GM10266 (cell line): ENCODE data around the gene PBX3.

Source experiments
- DNase-seq: peaks from one replicate; pipeline ENCODE4 v3.0.0; 2012; ENCODE audit errors: extremely low spot score
- TF ChIP-seq, protein P1 (sequence below): IDR thresholded peaks from 2 replicates; pipeline ENCODE4 v1.5.1; 2012; ENCODE audit warnings: mild to moderate bottlenecking, low read depth; ENCODE audit not compliant: control insufficient read depth, insufficient read depth; ENCODE audit errors: missing control alignments

PBX3 gene

DNA sequence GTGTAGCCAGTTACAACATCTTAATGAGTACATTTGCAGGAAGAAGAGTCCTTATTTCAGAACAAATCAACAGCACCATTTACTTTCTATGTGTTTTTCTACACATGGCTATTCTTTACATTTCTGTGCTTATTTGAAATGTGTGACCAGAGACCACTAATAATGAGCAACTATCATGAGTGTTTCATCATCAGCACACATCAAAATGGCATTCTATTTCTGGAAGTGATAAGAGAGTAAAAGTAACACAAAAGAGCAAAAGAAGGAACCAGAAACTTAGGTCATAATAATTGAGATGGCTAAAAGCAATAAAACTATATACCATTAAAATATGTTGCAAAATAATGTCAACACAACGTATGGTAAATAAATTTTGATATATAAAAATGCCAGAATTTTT lies 159.7 kb downstream of the PBX3 start:
- TF ChIP-seq, protein P1, sequence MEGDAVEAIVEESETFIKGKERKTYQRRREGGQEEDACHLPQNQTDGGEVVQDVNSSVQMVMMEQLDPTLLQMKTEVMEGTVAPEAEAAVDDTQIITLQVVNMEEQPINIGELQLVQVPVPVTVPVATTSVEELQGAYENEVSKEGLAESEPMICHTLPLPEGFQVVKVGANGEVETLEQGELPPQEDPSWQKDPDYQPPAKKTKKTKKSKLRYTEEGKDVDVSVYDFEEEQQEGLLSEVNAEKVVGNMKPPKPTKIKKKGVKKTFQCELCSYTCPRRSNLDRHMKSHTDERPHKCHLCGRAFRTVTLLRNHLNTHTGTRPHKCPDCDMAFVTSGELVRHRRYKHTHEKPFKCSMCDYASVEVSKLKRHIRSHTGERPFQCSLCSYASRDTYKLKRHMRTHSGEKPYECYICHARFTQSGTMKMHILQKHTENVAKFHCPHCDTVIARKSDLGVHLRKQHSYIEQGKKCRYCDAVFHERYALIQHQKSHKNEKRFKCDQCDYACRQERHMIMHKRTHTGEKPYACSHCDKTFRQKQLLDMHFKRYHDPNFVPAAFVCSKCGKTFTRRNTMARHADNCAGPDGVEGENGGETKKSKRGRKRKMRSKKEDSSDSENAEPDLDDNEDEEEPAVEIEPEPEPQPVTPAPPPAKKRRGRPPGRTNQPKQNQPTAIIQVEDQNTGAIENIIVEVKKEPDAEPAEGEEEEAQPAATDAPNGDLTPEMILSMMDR, result no peak
- no peak for DNase-seq

DNA sequence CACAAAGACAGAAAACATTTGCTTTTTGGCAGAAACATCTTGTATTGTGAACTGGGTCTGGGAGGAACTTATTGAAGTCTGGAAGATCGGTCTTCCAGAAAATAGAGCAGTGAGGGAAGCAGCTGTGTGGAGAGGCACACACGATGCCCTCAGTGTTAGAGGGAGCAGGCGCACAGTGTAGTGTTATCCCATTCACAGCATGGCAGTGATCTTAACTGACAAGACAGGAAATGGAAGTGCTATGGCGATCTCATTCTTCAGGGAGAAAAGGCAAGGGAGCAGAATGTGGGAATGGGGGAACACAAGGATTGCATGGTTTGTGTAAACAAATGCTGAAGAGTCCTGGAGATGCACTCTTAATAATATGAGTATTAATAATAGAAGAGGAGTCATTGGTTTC lies 161.0 kb downstream of the PBX3 start:
- no peak for DNase-seq
- TF ChIP-seq, protein P1, result no peak

DNA sequence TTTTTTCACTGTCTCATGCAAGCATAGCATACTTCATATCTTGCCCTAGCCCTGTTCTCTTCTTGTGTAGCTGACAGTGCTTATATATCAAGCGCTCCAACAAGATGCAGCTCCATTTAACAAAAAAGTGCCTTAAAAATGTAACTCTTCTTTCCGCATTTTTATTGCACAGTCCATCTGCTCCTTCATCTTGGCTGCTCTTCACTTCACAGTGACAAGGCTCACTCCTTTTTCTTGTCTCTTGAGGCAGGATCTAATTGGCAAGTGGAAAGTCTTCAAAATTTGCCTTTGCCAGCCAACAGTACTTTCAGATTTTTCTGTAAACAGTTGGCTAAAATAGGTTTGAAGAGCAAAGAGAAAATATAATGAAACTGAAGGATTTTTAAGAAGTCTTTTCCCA lies 161.8 kb downstream of the PBX3 start:
- TF ChIP-seq, protein P1, result no peak

DNA sequence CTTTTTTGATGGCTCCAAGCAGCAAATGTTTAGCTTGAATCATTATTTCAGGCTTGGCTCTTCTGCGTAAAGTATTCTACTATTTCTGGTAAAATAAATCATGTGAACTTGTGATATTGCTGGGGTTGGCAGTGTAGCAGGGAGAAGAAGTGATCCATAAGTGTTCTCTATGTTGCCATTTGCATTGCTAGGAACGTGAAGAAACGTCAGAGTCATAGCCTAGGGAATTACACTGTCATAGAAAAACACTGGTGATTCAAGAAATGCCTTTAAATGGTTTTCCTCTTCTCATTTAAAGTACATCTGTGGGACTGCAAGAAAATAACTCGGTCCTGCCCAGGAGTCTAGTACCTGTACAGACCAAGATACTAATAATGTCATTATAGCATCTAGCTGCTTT lies 162.3 kb downstream of the PBX3 start:
- no peak for DNase-seq
- TF ChIP-seq, protein P1, result no peak

More for the DNA sequence above, 161.8 kb downstream of the PBX3 start:
- no peak for DNase-seq

DNA sequence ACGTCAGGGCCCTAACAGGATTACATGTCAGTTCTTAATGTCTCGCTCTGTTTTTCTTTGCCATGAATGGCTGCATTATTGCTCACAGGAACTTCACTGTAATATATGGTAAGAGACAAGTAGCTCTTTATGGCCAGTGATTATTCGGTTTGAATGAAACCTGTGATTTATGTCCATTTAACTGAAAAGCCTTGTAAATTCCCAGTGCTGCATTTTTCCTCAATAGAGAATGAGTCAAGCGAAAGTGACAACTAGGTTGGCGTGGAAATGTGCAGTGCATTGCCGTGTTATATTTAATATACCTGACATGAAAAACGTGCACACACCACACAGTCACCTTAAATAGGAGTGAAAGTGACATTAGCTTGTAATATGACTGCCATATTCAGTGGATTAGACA lies 163.1 kb downstream of the PBX3 start:
- TF ChIP-seq, protein P1, result no peak
- DNase-seq, result no peak

DNA sequence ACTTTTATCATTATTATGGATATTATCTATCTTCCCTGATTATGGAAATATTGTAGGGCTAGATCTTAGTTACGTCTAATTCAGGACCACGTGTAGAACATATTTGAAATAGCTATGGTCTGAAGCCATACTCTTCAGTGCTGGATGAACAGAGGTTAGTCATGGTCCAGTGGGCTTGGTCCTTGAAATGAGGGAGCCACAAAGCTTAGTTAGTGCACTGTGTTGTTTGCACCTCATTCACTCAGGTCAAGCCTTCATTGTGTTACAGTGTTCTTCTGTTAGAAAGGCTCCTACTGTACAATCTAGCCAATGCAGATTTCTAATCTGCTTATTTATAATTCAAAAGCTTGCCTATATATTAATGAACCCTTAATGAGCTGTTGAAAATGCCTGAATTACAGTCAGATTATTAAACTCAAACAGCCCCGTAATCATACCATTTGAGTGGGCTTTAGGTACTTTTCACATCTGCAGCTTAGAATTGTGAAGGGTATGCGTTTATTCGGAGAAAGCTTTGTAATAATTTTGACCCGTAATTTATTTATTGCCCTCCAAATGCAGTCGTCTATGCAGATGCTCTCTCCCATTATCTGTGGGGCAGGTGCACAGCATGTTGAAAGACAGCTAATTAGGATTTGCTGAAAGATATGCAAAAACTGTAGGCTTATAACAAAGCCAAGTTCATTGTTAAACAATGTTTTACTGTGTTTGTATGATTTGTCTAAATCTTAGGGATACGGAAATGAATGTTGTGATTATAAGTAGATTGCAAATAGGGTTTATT lies 164.9 kb downstream of the PBX3 start:
- no peak for DNase-seq
- TF ChIP-seq, protein P1, result no peak

DNA sequence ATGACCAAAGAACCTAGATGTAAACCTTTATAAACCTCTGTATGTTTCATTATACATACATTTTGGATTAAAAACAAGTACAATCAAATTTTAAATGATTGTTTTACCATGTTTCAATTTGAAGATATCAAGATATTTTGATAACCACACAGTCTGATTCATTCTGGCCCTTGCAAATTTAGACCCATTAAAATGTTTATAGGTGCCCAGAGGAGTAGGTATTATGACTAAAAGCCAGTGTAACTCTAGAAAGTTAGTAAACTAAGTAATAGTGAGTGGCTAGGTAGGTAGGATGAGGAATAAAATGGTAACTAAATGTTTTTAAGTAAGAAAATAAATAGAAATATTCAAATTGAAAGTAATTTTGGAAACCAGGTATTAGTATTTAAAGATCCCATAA lies 165.5 kb downstream of the PBX3 start:
- DNase-seq, result no peak
- TF ChIP-seq, protein P1, result no peak
